ENCODE results near the gene CLDND1. TPM values are rescaled to one million over a fixed set of nuclear protein-coding genes. Genes with fewer than 3 reads are reported as not detected.

CLDND1 gene
- total RNA-seq, 1 experiment from 2014 or later, result 74.5 TPM

GRCh38 chr3:98550833-98551232 is 28.1 kb upstream of the CLDND1 start:
- intact Hi-C loops (cut with micrococcal nuclease; ENCODE audit: unreplicated experiment), result no loop called here
- Mint-ChIP-seq H3K4me3 (ENCODE audit: low read depth, unreplicated experiment) (no peak overlapping the region), H3K27ac (ENCODE audit: unreplicated experiment) (no peak overlapping the region), H3K27me3 (ENCODE audit: unreplicated experiment) (no peaks in the 10 kb centered on the region), H3K4me1 (ENCODE audit: low read depth, unreplicated experiment) (no peaks in the 10 kb centered on the region), H3K9me3 (ENCODE audit: low read depth, unreplicated experiment) (no peaks in the 10 kb centered on the region), H3K36me3 (ENCODE audit: insufficient read depth, unreplicated experiment) (no peaks in the 10 kb centered on the region)
- no peak for TF ChIP-seq CTCF (IDR thresholded peaks at IDR 0.05; ENCODE audit: unreplicated experiment)
- no TSS peak for BruUV-seq (replicated peaks)
- CTCF ChIA-PET, result interaction anchor here (0.7 to 1.2 kb wide), 2 partner anchors 11 to 21 kb away, joined by 3 read pairs; no protein-coding TSS in a partner anchor
- DNase-seq, result no peak

- no peaks in the 10 kb centered on the region for H3K36me3 Mint-ChIP-seq (ENCODE audit: insufficient read depth, unreplicated experiment)
- TF ChIP-seq CTCF (IDR thresholded peaks at IDR 0.05; ENCODE audit: unreplicated experiment), result no peak
- no peak for DNase-seq
- H3K27ac Mint-ChIP-seq (ENCODE audit: unreplicated experiment), result no peak overlapping the region
- H3K27me3 Mint-ChIP-seq (ENCODE audit: unreplicated experiment), result no peaks in the 10 kb centered on the region
- no peak overlapping the region for H3K4me3 Mint-ChIP-seq (ENCODE audit: low read depth, unreplicated experiment)
- no TSS peak for BruUV-seq (replicated peaks)
- intact Hi-C loops (cut with micrococcal nuclease; ENCODE audit: unreplicated experiment), result no loop called here
- H3K4me1 Mint-ChIP-seq (ENCODE audit: low read depth, unreplicated experiment), result no peaks in the 10 kb centered on the region
- H3K9me3 Mint-ChIP-seq (ENCODE audit: low read depth, unreplicated experiment), result no peaks in the 10 kb centered on the region
- CTCF ChIA-PET, result interaction anchor here (0.9 kb wide), 1 partner anchor 8 kb away, joined by 3 read pairs; no protein-coding TSS in a partner anchor
Observed at GRCh38 chr3:98548544-98548943, 25.8 kb upstream of the CLDND1 start.

GRCh38 chr3:98545940-98546339 is 23.2 kb upstream of the CLDND1 start:
- Mint-ChIP-seq H3K4me3 (ENCODE audit: low read depth, unreplicated experiment) (no peak overlapping the region), H3K4me1 (ENCODE audit: low read depth, unreplicated experiment) (no peaks in the 10 kb centered on the region), H3K9me3 (ENCODE audit: low read depth, unreplicated experiment) (no peaks in the 10 kb centered on the region), H3K36me3 (ENCODE audit: insufficient read depth, unreplicated experiment) (no peaks in the 10 kb centered on the region), H3K27ac (ENCODE audit: unreplicated experiment) (no peak overlapping the region), H3K27me3 (ENCODE audit: unreplicated experiment) (no peaks in the 10 kb centered on the region)
- no peak for DNase-seq
- TF ChIP-seq CTCF (IDR thresholded peaks at IDR 0.05; ENCODE audit: unreplicated experiment), result no peak
- intact Hi-C loops (cut with micrococcal nuclease; ENCODE audit: unreplicated experiment), result no loop called here
- CTCF ChIA-PET, result no interaction called here
- no TSS peak for BruUV-seq (replicated peaks)

- Mint-ChIP-seq H3K36me3 (ENCODE audit: insufficient read depth, unreplicated experiment) (no peaks in the 10 kb centered on the region), H3K27ac (ENCODE audit: unreplicated experiment) (no peak overlapping the region), H3K9me3 (ENCODE audit: low read depth, unreplicated experiment) (no peaks in the 10 kb centered on the region), H3K4me1 (ENCODE audit: low read depth, unreplicated experiment) (no peaks in the 10 kb centered on the region), H3K27me3 (ENCODE audit: unreplicated experiment) (no peaks in the 10 kb centered on the region), H3K4me3 (ENCODE audit: low read depth, unreplicated experiment) (no peak overlapping the region)
- intact Hi-C loops (cut with micrococcal nuclease; ENCODE audit: unreplicated experiment), result no loop called here
- CTCF ChIA-PET, result interaction anchor here (0.8 kb wide), 1 partner anchor 21 kb away, joined by 3 read pairs; no protein-coding TSS in a partner anchor
- TF ChIP-seq CTCF (IDR thresholded peaks at IDR 0.05; ENCODE audit: unreplicated experiment), result no peak
- no TSS peak for BruUV-seq (replicated peaks)
- DNase-seq, result no peak
Observed at GRCh38 chr3:98542623-98543022, 19.9 kb upstream of the CLDND1 start.
